TTC549 (cell line): ENCODE data around the gene BPIFB2.
"Not testable (repeated sequence)": the region's sequence is repeated elsewhere in the genome, so short reads cannot be mapped to it uniquely, and the experiment has no call there.

Experiments
- FAIRE-seq: peaks from 2 replicates; lab custom pipeline; 2012; peaks lifted over from hg19 to GRCh38; lab: Jason Lieb, UNC

Gene BPIFB2

DNA sequence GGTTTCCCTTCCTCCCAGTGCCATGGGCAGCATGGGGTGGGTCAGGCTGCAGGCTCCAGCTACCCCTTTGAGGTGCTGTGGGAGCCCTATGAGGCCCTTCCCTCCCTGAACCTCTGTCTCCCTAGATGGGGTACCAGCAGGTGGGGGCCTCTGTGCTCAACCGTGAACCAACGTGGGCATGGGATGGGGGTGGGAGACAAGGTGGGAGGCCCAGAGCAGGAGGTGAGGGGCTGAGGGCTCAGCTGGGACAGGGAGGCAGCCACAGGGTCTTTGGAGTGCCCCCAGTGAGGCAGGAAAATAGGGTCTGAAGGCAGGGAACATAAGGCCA is 36.6 kb upstream of the BPIFB2 start:
- FAIRE-seq = no peak

DNA sequence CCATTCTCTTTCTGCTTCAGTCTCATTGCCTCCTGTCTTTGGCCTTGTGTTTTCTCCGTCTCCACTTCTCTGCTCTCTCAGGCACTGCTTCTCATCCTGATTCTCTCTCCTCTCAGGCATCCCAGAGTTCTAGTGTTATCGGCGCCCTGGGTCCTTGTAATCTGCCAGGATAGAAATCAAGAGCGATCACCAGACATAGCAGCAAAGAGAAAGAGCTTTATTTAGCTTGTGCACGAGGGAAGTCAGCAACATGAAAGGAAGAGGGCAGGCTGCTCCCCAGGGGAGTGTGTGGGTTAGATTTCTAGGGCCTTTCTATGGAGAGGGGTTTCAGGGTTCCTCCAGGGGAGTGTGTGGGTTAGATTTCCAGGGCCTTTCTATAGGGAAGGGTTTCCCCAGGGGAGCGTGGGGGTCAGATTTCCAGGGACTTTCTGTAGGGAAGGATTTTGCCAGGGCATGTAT is 35.8 kb upstream of the BPIFB2 start:
- FAIRE-seq = no peak

DNA sequence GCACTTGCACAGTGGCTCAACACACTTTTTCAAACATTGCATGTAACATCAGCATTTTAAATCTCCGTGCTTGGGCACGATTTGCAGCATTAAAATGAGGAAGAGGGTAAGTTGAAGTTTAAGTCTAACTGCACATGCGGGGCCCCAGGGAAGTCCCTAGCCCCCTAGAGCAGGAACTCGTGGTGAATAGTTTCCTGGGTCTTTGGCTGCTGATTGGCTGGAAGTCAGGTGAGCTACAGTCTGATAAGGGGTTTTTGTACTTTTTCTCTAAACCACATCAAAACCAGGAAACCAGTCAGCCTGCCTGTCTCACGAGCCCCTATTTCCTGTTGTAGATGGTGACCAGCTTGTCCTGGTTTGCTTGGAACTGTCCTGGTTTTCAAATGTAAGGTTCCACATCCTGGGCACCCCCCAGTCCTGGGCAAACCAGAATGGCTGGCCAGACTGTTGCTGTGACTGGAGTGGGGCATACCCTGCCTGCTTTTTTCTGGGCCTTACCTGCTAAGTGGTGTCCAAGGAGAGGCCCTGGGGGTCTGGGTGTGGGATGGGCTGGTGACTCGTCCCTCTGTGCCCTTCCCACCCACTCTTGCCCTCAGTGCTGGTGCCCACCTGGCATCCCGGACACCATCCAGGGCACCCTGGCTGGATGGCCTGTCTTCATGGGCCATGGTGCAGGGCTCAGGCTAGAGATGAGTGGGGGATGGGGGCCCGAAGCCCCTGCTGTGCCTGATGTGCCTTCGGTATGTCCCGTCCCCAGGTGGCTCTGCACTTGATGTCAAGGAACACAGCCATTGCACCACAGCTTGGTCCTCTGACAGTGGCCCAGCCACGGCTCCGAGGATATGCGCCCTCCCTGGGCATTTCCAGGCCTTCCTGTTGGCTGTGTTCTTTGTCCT is 35.1 kb upstream of the BPIFB2 start:
- FAIRE-seq = no peak

DNA sequence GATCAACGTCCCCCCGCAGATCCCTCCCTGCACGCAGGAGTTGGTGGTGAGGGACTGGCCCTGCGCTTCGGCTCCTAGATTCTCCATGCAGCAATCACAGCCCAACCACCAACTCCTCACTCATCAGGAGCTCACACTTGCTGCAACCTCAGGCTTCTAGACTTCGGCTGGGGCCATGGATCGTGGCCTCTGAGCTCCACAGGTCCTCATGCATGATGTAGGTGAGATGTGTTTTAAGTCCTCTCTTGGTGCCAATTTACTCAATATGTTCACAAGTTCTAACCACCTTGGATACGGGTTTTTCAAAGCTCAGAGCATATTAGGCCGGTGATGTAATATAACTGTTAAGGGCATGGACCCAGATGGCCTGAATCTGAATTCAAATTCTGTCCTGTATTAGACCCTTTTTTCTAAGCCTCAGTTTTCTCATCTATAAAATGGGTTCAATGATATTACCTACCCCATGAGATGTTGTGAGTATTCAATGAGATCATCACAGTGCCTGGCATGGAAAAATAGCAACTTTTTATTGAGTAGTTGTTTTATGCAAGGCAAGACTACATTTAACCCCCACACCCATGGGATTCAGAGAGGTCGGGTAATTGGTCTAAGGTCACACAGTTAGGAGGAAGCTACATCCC is 34.3 kb upstream of the BPIFB2 start:
- no peak for FAIRE-seq

DNA sequence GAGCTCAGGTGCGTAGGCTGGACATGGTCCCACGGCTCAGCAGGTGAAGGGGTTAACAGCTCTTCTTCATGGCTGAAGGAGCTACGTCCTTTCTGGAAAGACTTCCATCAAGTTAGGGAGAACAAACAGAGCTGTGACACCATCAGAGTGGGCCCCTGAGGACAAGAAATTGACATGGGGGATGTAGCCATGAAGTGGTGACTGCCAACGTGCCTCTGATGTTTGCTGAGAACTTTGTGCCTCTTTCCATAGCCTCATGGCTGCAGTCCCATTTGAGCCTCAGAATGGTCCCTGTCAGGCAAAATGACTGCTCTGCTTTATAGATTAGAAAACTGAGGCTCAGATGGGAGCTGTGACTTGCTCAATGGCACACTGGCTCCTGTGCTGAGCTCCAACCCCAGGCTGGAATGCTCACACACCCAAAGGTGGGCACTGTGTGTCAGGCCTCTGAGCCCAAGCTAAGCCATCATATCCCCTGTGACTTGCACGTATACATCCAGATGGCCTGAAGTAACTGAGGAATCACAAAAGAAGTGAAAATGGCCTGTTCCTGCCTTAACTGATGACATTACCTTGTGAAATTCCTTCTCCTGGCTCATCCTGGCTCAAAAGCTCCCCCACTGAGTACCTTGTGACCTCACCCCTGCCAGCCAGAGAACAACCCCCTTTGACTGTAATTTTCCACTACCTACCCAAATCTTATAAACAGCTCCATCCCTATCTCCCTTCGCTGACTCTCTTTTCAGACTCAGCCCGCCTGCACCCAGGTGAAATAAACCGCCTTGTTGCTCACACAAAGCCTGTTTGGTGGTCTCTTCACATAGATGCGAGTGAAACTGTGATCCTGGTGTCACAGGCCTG is 33.1 kb upstream of the BPIFB2 start:
- FAIRE-seq = not testable (repeated sequence)

DNA sequence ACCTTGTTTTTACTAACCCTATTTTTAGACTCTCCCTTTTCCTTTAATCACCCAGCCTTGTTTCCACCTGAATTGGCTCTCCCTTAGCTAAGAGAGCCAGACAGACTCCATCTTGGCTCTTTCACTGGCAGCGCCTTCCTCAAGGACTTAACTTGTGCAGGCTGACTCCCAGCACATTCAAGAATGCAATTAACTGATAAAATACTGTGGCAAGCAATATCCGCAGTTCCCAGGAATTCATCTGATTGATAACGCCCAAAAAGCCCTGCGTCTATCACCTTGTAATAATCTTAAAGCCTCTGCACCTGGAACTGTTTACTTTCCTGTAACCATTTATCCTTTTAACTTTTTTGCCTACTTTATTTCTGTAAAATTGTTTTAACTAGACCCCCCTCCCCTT is 32.4 kb upstream of the BPIFB2 start:
- FAIRE-seq = not testable (repeated sequence)

DNA sequence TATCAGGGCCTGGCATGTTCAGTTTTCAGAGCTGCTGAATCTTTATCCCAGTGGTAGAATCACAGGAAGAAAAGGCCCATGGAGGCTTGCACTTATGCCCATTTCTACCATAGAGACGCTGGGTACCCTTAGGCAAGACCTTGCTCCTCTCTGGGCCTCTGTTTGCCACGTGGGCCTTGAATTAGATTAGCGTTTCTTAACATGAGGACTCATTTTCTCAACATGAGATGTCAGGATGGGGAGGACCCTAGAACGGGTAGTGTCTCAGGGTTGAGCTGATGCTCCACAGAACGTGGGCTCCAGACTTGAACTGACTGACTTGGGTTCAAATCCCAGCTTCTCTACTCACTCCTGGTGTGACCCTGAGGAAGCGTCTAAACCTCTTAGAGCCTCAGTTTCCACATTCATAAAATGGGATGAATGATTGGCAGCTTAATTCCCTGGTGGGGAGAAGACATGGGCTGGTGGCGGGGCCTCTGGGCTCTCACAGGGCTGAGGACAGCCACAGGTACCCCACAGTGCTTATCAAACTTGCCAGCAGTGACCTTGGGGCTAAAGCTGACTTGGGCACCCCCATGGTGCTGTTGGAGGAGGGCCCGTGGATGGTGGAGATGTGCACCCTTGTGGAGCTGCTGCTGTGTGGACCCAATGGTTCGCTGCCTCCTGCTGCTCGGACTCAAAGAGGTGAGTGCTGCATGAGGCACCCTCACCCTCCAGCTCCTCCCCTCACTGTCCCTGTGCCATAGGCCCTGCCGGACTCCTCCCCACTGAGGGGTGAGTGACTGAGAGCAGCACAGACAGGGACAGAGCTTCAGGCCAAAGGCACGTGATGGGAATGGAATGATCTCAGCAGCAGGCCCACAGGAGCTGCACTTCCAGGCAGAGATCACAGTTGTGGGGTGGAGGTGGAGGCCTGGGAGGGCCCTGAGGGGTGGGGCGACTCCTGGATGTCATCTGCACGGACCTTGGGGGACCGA is 31.5 kb upstream of the BPIFB2 start:
- no peak for FAIRE-seq

DNA sequence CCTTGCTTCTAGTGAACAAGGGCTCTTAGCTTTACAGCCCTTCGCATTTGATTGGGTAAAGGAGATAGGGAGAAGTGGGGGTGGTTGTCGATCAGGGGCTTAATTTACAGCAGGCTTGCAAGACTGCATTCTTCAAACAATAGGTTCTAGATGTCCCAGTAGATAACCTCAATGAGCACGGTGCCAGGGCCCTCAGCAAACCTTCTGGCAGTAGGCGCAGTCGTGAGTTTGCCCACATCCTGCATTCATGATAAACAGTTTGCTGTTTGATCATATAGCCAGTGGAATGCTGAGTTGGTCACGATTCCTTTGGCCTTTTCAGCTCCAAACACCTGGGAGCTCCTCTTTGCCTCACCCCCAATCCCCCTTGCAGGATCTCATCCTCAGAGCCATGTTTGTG is 30.8 kb upstream of the BPIFB2 start:
- FAIRE-seq = no peak

DNA sequence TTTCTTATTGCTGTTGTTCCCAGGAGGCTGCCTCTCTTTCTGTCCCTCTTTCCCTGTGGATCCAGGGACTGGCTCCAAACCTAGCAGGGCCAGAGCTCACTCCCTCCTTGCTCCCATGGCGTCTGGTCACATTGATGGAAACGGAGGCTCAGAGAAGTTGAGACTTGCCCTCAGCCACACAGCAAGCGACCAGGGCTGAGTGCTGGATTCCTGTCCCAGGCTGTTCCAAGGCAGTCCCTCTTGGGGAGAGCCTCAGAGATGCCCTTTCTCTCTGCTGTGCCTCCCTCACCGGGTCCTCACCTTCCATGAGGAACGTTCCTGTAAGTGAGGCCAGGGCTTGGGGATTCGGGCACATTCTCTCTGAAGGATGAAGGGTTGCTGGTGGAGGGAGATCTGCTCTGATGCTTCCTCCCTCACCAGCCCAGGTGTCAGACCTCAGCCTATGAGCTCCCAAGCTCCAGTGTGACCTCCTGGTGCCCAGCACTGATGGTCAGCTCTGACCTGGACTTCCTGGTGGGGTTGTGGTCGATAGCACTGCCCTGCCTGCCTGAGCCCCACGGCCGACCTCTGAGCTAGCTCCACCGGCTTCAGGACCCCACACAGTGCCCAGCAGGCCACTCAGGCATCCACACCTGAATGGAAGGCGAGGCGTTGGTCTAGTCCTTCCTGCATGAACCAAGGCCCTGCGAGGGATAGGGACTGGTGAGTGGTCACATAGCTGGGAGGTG is 30.1 kb upstream of the BPIFB2 start:
- no peak for FAIRE-seq

DNA sequence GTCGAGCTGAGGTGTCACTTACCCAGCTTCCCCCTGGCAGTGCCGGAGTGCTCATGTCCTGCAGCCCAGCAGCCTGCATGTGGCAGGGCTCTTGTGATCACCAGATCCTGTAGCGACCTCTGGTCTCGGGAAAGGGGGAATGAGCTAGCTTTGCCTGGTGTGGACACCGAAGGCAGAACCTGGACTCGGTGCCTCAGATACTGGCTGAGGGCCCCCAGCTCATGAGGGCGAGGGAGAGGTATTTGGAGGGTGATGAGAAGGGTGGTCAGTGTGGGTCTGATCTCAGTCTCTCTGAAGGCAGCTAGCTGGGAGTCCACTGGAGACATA is 29.5 kb upstream of the BPIFB2 start:
- FAIRE-seq = no peak

DNA sequence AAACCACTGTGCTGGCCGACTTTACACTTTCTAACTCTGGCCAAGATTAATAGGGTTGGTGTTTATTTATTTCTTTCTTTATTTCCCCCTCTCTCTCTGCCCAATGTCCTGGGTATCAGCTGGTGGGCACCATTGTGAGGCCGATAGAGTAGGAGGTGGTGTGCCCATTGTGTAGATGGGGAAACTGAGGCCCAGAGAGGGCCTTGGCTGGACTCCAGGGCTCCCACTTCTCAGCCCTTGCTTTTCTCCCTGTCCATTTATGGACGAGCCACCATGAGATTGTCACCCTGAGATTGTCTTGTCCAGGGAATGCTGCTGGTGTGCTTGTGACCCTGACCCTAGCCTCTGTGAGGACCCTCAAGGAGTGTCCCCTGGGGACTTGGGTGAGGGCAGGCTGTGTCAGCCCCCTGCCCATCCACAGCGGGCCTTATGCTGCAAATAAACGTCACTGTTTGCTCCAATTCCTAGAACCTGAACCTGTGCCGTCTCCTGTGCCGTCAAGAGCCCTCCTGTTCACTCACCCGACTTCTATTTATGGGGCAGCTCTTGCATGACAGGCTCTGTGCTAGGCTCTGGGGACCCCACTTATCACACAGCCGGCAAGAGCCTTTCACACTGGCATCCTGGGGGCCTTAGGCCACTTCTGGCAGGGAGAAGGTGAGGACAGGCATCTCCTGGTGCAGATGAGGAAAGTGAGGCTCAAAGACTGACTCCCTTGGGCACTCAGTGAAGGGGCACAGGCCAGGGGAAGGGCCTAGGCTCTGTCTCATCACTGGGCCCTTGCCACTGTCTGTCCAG is 28.1 kb upstream of the BPIFB2 start:
- FAIRE-seq = no peak

DNA sequence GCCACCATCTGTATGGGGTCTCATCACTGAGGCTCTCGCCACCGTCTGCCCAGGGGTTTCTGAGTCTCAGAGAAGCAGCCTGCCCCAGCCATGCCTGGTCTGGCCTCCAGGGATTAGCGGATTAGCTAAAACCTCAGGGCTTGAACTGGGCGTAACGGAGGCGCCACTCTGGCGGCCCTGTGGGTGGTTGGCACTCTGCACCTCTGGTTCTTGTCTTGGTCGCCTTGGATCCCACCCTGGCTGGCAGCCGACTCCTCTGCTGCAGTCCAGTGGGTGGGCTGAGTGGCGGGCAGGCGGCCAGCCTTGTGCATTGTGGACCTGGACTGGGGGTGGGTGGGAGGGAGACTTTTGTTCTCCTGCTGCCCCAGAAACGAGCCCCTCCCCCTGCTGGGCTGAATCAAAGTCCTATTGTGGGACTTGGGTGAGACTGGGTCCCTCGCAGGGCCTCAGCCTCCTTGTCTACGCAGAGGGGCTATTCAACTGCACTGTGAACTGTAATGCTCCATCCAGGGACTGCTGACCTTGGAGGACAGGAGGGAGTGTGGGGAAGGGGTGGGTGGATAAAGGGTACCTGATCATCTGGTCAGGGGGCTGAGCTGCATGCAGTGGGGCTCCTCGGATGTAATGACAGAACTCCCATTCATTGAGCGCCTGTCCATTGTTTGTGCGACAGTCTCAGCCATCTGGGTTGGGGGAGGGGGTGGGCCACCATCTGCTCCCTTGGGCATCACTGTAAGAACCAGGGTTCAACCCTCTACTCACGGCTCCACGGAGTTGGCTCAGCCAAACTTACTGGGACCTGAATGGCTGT is 27.2 kb upstream of the BPIFB2 start:
- FAIRE-seq = no peak

DNA sequence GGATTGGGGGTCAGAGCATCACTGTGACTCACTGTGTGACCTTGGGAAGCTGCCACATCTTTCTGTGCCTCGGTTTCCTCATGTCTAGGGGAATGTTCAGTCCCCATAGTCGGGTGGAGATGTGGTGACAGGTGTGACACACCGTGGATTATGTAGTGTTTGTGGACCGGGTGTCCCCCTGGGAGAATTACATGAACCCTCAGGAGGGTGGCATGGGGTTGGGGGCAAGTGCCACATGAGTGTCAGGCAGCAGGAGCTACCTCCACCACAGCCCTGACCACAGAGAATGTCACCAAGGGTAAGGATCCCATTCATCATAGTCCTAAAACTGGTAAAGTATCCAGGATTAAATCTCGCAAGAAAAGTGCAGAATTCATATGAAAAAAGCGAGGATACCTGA is 26.5 kb upstream of the BPIFB2 start:
- FAIRE-seq = no peak

DNA sequence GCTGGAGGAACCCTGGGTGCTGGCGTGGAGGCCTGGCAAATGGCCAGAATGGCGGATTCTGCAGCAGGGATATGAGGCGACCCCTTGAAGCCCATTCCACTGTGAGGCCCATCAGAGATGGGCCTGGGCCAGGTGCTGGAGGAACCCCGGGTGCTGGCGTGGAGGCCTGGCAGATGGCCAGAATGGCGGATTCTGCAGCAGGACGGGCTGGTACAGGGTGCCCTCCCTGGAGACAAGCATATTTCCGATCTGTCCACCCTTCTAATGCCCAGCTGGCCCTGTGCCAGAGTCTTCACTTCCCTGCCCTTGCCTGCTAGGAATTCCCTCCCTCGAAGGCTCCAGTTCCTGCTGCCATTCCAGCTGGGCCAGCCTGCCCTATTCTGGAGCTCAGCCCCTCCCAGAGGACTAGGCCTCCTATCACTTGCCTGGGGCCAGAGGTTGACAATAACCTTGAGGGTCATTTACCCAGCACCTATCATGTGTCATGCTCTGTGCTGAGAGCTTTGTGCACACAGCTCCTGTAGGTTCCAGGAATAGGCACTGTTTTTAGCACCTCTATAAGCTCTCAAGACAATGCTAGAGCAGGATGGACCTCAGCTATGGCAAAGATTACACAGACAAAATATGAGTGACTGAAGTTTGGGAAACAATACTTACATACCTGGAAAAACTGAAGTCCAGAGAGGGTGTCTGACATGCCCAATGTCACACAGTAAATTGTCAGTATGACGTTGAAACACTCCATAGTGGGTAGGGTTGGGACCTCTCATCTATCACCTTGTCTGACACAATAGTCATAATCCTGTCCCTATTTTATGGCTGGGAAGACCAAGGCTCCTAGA is 24.7 kb upstream of the BPIFB2 start:
- FAIRE-seq = no peak

DNA sequence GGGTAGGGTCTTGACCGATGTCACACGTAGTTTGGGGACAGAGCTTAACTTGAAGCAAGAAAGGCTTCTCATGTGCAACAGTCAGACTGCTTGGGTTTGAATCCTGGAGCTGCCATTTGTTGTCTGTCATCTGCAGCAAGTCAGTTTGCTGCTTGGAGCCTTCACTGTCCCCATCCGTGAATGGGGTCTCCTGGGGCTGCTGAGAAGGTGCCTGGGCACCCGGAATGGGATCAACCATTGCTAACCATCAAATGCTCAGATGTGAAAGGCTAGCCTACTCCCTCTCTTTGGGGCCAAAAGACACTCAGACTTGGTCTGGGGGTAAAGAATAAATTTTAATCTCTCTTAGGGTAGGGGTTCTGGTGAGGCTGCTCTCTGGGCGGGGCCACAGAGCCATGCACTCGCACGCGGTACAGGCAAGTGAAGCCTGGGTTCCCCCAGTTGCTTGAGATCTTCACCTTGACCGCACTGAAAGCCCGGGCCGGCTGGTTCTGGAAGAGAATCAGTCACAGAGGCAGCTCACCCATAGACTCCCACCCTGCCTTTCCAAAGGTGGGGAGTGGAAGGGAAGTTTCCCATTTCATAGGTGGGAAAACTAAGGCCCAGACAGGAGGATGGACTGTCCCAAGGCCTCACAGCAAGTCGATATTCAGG is 23.9 kb upstream of the BPIFB2 start:
- FAIRE-seq = no peak

DNA sequence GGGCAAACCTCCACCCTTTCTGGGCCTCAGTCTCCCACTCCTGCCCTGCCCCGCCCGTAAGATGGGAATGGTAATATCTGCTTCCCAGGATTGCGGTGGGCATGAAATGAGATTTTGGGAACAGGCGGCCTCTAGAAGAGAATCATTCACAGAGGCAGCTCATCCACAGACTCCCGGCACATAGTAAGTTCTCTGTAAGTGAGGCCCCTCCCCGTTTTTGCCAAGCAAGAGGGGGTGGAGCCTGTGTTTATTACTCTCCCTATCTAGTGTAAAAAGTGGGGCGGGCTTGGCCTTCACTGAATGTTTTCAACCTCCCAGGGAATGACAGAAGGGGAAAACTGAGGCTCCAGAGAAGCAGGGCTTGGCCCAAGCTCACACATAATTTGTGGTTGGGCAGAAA is 23.3 kb upstream of the BPIFB2 start:
- FAIRE-seq = no peak

DNA sequence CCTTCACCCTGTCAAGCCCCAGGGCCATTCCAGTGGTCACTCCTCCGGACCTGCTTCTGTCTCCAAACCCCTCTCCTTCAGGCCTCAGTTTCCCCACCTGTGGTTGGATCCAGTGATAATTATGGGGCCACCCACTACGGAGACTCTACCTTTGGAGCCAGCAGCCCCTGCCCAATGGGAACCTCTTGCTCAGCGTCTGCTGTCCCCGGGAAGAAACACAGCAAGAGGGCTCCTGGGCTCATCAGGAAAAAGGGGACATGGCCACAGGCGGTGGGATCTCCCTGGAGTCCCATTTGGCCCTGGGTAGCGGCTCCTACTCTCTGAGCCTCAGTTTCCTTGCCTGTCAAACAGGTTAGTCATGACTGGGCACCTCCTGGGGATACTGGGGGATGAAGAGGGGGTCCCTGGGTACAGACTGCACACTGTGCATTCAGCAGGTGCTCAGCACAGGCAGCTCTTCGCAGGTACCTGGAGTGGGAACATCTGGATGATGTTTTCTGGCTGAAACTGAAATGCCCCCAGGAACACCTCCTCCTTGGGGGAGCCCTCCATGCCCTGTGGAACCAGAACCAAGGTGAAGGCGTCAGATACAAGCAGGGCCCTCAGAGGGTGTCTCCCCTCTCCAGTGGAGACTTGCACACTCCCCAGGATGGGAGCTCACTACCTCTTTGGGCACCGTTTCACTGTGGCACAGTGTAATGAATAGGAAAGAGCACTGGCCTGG is 22.7 kb upstream of the BPIFB2 start:
- no peak for FAIRE-seq
